Keratinocyte (primary cell): ENCODE results near the gene ERMARD. TPM values are rescaled to one million over a fixed set of nuclear protein-coding genes. Genes with fewer than 3 reads are reported as not detected.

Experiments used
- DNase-seq: peaks from one replicate; pipeline ENCODE4 v3.0.0-alpha.2; 2011; ENCODE audit warnings: low read depth, missing footprints, low spot score
- FAIRE-seq: peaks from 2 replicates; lab custom pipeline; 2011; peaks lifted over from hg19 to GRCh38; lab: Jason Lieb, UNC
- H2AFZ ChIP-seq: 2 replicates; pipeline ENCODE4 v1.6.0; 2012; ENCODE audit warnings: low read length, control low read depth, inconsistent platforms; ENCODE audit not compliant: control insufficient read depth
- H3K27ac ChIP-seq: 2 replicates; pipeline ENCODE4 v1.5.1; 2011; ENCODE audit warnings: low read length; ENCODE audit not compliant: control insufficient read depth, insufficient read depth
- H3K27me3 ChIP-seq: 3 replicates; pipeline ENCODE4 v1.6.0; 2011; ENCODE audit warnings: low read length; ENCODE audit not compliant: control insufficient read depth, insufficient read depth; ENCODE audit errors: extremely low read depth
- H3K36me3 ChIP-seq, 2 experiments: 2 replicates in 1 of 2; 3 replicates in 1 of 2; pipeline ENCODE4 v1.5.1; 2011; ENCODE audit warnings: low read length in 2 of 2, mild to moderate bottlenecking in 1 of 2; ENCODE audit not compliant: control insufficient read depth in 2 of 2, insufficient read depth in 2 of 2; ENCODE audit errors: extremely low read depth in 1 of 2
- H3K4me1 ChIP-seq: 3 replicates; pipeline ENCODE4 v1.5.1; 2011; ENCODE audit warnings: low read length; ENCODE audit not compliant: control insufficient read depth, insufficient read depth; ENCODE audit errors: extremely low read depth
- H3K4me2 ChIP-seq: 3 replicates; pipeline ENCODE4 v1.6.0; 2011; ENCODE audit warnings: low read depth, low read length; ENCODE audit not compliant: control insufficient read depth, insufficient read depth; ENCODE audit errors: extremely low read depth
- H3K4me3 ChIP-seq, 3 experiments: fragments of 200-600 bp in 1 of 3; sonication (generic) in 1 of 3; 2 replicates in 2 of 3; 3 replicates in 1 of 3; pipeline ENCODE4 v1.5.1; 2011 to 2016; ENCODE audit warnings: low read length in 3 of 3, mild to moderate bottlenecking in 3 of 3, control low read depth in 2 of 3, inconsistent platforms in 1 of 3, low read depth in 1 of 3, mixed read lengths in 1 of 3, mixed run types in 1 of 3, moderate library complexity in 1 of 3; ENCODE audit not compliant: control insufficient read depth in 2 of 3, insufficient read depth in 2 of 3; ENCODE audit errors: extremely low read depth in 1 of 3
- H3K79me2 ChIP-seq: 2 replicates; pipeline ENCODE4 v1.6.0; 2012; ENCODE audit warnings: low read length; ENCODE audit not compliant: control insufficient read depth, insufficient read depth
- H3K9ac ChIP-seq: 3 replicates; pipeline ENCODE4 v1.6.0; 2011; ENCODE audit warnings: low read length; ENCODE audit not compliant: control insufficient read depth, insufficient read depth; ENCODE audit errors: extremely low read depth
- H3K9me1 ChIP-seq: 3 replicates; pipeline ENCODE4 v1.6.0; 2011; ENCODE audit warnings: low read length; ENCODE audit not compliant: control insufficient read depth, insufficient read depth; ENCODE audit errors: extremely low read depth
- H3K9me3 ChIP-seq: 2 replicates; pipeline ENCODE4 v1.5.1; 2012; ENCODE audit warnings: low read depth, low read length; ENCODE audit not compliant: control insufficient read depth
- H4K20me1 ChIP-seq: 3 replicates; pipeline ENCODE4 v1.6.0; 2011; ENCODE audit warnings: low read length; ENCODE audit not compliant: control insufficient read depth, insufficient read depth; ENCODE audit errors: extremely low read depth
- EZH2 ChIP-seq: IDR thresholded peaks from one replicate; pipeline ENCODE4 v1.6.1; 2012; ENCODE audit warnings: inconsistent platforms, mild to moderate bottlenecking, low read length, moderate library complexity
- dilution Hi-C: fragments of 300-500 bp; cut with MboI; formaldehyde crosslinking; loops from one replicate; pipeline ENCODE4 v1.7.0; 2020; ENCODE audit warnings: low sequenced_read_pairs; ENCODE audit not compliant: extremely low pct_ligation_motif_present
- polyA plus RNA-seq, 5 experiments: library from polyadenylated mRNA; depleted of rRNA in 3 of 5; stranded (reverse) in 3 of 5; stranded (forward) in 1 of 5; unstranded in 1 of 5; fragments of >200 nt; gene quantifications; 1 replicate in 1 of 5; 2 replicates in 3 of 5; 3 replicates in 1 of 5; pipeline versions ENCODE4 v1.2.1 to v1.2.3, GENCODE V29; 2011 to 2012; ENCODE audit warnings: missing spikeins in 2 of 5, low read depth in 1 of 5, low replicate concordance in 1 of 5
- TF ChIP-seq, protein P1 (sequence below), 3 experiments: IDR thresholded peaks in 1 of 3; conservative IDR thresholded peaks in 1 of 3; optimal IDR thresholded peaks in 1 of 3; 2 replicates in 2 of 3; 3 replicates in 1 of 3; pipeline versions ENCODE3 to v1.5.1; 2011; ENCODE audit warnings: low read length in 3 of 3, mild to moderate bottlenecking in 3 of 3, moderate library complexity in 2 of 3, control low read depth in 1 of 3, inconsistent platforms in 1 of 3; ENCODE audit not compliant: insufficient read depth in 2 of 3; ENCODE audit errors: extremely low read depth in 1 of 3

ERMARD gene
- polyA plus RNA-seq, 1 donor (not counting 4 experiments of a cell fraction or from before 2014, with no cell fraction given) = 37.9 TPM

DNA sequence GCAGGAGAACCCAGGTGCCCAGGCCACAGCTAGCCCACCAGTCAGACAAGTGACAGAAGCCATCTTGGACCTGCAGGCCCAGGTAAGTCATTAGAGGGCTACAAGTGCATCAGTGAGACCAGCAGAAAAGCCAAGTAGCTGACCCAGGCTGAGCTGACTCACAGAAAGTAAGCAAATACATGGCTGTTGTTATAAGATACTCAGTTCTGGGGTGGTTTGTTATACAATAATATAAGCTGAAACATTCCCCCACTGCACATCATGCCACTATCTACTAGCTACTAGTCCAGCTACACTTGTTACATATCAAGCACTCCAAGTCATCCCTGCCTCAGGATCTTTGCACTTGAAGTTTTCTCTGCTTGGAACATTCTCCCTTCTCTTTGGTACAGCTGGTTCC, 10.1 kb upstream of the ERMARD start:
- Histone ChIP-seq H3K4me1 (no peaks in the 10 kb centered on the region), H3K27me3 (no peaks in the 10 kb centered on the region), H3K9me3 (no peaks in the 10 kb centered on the region), H3K36me3 (no peaks in the 10 kb centered on the region), H4K20me1 (no peaks in the 10 kb centered on the region), H3K9me1 (no peaks in the 10 kb centered on the region), H3K9ac (no peak overlapping the region), H3K79me2 (no peaks in the 10 kb centered on the region), H2AFZ (no peak overlapping the region), H3K4me3 (no peak overlapping the region), H3K4me2 (no peak overlapping the region), H3K27ac (no peak overlapping the region)
- DNase-seq (no peak), FAIRE-seq (no peak)
- dilution Hi-C loops = no loop called here
- TF ChIP-seq, protein P1, sequence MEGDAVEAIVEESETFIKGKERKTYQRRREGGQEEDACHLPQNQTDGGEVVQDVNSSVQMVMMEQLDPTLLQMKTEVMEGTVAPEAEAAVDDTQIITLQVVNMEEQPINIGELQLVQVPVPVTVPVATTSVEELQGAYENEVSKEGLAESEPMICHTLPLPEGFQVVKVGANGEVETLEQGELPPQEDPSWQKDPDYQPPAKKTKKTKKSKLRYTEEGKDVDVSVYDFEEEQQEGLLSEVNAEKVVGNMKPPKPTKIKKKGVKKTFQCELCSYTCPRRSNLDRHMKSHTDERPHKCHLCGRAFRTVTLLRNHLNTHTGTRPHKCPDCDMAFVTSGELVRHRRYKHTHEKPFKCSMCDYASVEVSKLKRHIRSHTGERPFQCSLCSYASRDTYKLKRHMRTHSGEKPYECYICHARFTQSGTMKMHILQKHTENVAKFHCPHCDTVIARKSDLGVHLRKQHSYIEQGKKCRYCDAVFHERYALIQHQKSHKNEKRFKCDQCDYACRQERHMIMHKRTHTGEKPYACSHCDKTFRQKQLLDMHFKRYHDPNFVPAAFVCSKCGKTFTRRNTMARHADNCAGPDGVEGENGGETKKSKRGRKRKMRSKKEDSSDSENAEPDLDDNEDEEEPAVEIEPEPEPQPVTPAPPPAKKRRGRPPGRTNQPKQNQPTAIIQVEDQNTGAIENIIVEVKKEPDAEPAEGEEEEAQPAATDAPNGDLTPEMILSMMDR (optimal IDR thresholded peaks at IDR 0.05 in 1 of 3, IDR thresholded peaks at IDR 0.05 in 1 of 3, conservative IDR thresholded peaks at IDR 0.05 in 1 of 3; ENCODE audit: extremely low read depth in 1 of 3, insufficient read depth in 2 of 3, low read length in 3 of 3) = no peak

DNA sequence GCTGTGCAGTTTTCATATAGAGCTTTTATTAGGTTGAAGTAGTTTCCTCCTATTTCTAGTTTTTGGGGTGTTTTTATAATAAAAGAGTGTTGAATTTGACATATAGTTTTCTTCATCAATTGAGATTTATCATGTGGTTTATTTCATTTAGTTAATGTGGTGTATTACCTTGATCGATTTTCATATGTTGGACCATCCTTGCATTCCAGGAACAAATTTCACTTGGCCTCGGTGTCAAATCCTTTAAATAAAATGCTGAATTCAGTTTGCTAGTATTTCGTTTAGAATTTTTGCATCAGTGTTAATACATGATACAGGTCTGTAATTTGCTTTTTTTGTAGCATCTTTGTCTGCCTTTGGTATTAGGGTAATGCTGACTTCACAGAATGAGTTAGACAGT, 6.0 kb upstream of the ERMARD start:
- H3K4me1 ChIP-seq = peaks cover 6% of the 10 kb centered on the region
- no peaks in the 10 kb centered on the region for H3K9me1 ChIP-seq
- H3K9me3 ChIP-seq = no peaks in the 10 kb centered on the region
- H3K27ac ChIP-seq = no peak overlapping the region
- dilution Hi-C loops = no loop called here
- H3K27me3 ChIP-seq = no peaks in the 10 kb centered on the region
- DNase-seq (no peak), FAIRE-seq (no peak)
- no peak overlapping the region for H3K9ac ChIP-seq
- H2AFZ ChIP-seq = no peak overlapping the region
- no peak overlapping the region for H3K4me3 ChIP-seq
- no peaks in the 10 kb centered on the region for H3K36me3 ChIP-seq
- TF ChIP-seq, protein P1 (optimal IDR thresholded peaks at IDR 0.05 in 1 of 3, IDR thresholded peaks at IDR 0.05 in 1 of 3, conservative IDR thresholded peaks at IDR 0.05 in 1 of 3; ENCODE audit: extremely low read depth in 1 of 3, insufficient read depth in 2 of 3, low read length in 3 of 3) = no peak
- TF ChIP-seq EZH2 = no peak
- peaks cover 6% of the 10 kb centered on the region for H3K79me2 ChIP-seq
- H4K20me1 ChIP-seq = no peaks in the 10 kb centered on the region
- no peak overlapping the region for H3K4me2 ChIP-seq
